Thyroid gland (tissue), 4 donors: ENCODE measurements around the gene PDE8A.

Source experiments
- CTCF ChIP-seq, 6 experiments: fragments of 200-600 bp in 3 of 6; fragments of 450-650 bp in 3 of 6; sonication (generic) in 3 of 6; IDR thresholded peaks; one replicate each; pipeline ENCODE4 v1.5.1; 2016 to 2019; ENCODE audit warnings: antibody characterized with exemption in 6 of 6, mild to moderate bottlenecking in 2 of 6, inconsistent platforms in 1 of 6, moderate library complexity in 1 of 6
- POLR2A ChIP-seq, 2 donors: fragments of 450-650 bp; IDR thresholded peaks; one replicate each; pipeline ENCODE4 v1.6.1; 2017; ENCODE audit warnings: antibody characterized with exemption in 2 of 2, mild to moderate bottlenecking in 2 of 2, moderate library complexity in 1 of 2

- TF ChIP-seq CTCF (IDR thresholded peaks at IDR 0.05) (no peak), POLR2A (IDR thresholded peaks at IDR 0.05) (no peak)
Observed at GRCh38 chr15:85155360-85155759, 173.7 kb downstream of the PDE8A start.
